ENCODE data around the gene KRTAP3-1. TPM values are rescaled to one million over a fixed set of nuclear protein-coding genes. Genes with fewer than 3 reads are reported as not detected.

KRTAP3-1 gene
- total RNA-seq, 1 donor from 2014 or later: not detected

DNA sequence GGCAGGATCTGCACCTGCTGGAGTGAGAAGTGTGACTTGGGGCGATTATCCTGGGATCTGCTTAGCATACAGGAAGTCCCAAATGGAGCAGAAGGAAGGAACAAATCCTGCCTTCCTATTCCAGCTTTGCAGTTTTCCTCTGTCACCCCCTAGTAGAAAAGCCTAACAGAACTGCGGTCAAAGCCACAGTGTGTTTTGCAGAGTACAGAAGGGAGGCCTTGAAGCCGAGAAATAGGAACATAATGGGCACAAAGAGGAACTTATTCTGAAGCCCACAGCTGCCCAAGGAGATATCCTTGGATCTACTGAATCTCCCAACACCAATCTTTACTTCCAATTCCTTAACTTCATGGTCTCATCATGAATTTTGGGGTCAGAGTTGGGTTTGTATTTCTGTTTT, 9.6 kb upstream of the KRTAP3-1 start:
- Mint-ChIP-seq H3K27me3 (no peaks in the 10 kb centered on the region), H3K36me3 (peaks cover 3% of the 10 kb centered on the region), H3K4me3 (no peak overlapping the region), H3K4me1 (ENCODE audit: unreplicated experiment) (no peaks in the 10 kb centered on the region), H3K9me3 (no peaks in the 10 kb centered on the region), H3K27ac (no peak overlapping the region)
- TF ChIP-seq, protein P1, sequence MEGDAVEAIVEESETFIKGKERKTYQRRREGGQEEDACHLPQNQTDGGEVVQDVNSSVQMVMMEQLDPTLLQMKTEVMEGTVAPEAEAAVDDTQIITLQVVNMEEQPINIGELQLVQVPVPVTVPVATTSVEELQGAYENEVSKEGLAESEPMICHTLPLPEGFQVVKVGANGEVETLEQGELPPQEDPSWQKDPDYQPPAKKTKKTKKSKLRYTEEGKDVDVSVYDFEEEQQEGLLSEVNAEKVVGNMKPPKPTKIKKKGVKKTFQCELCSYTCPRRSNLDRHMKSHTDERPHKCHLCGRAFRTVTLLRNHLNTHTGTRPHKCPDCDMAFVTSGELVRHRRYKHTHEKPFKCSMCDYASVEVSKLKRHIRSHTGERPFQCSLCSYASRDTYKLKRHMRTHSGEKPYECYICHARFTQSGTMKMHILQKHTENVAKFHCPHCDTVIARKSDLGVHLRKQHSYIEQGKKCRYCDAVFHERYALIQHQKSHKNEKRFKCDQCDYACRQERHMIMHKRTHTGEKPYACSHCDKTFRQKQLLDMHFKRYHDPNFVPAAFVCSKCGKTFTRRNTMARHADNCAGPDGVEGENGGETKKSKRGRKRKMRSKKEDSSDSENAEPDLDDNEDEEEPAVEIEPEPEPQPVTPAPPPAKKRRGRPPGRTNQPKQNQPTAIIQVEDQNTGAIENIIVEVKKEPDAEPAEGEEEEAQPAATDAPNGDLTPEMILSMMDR (conservative IDR thresholded peaks at IDR 0.05): no peak
- no peak for DNase-seq (ENCODE audit: extremely low spot score, unreplicated experiment)

DNA sequence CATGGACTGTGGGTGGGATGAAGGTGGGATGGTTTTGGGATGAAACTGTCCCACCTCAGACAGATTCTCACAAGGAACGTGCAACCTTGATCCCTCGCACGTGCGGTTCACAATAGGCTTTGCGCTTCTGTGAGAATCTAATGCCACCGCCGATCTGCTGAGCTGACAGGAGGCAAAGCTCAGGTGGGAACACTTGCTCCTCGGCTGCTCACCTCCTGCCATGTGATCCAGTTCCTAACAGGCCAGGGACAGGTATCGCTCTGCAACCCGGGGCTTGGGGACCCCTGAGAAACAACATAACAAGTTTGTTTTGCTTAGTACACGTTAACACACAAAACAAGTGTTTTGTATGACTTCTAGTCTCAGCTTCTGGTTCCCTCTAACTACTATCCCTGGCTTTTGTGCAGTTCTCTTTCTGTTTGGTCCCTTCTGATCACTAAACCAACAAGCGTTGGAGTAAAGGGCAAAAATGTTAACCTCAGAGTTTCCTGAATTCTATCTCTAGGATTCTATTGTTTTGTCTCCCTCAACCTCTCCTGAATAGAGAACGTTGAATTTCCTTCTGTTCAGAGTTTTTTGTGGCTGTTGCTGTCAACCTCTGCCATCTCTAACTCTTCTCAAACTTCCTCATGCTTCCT, 7.8 kb upstream of the KRTAP3-1 start:
- Mint-ChIP-seq H3K9me3 (no peaks in the 10 kb centered on the region), H3K4me3 (no peak overlapping the region), H3K27me3 (no peaks in the 10 kb centered on the region), H3K36me3 (no peaks in the 10 kb centered on the region), H3K27ac (no peak overlapping the region), H3K4me1 (ENCODE audit: unreplicated experiment) (peaks cover 4% of the 10 kb centered on the region)
- TF ChIP-seq, protein P1 (conservative IDR thresholded peaks at IDR 0.05): no peak
- DNase-seq (ENCODE audit: extremely low spot score, unreplicated experiment): no peak

DNA sequence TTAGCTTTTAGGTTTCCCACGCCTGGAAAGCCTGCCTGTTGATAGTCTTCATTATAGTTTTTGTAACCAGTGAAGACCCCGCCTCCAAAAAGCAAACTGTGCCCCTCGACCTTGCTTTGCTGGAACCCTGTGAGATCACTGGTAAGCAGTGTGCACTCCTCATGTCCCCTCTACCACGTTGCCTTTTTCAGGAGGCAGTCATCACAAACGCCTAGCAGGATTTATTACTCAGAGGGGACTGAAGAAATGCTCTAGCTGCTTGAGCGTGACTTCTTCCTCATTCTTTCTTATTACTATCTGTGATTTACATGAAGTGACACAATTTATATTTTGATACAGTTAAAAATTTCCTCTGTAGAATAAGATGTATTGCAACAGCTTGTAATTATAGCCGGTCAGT, 6.5 kb upstream of the KRTAP3-1 start:
- no peak overlapping the region for H3K4me3 Mint-ChIP-seq
- no peak for DNase-seq (ENCODE audit: extremely low spot score, unreplicated experiment)
- no peaks in the 10 kb centered on the region for H3K27me3 Mint-ChIP-seq
- no peak overlapping the region for H3K27ac Mint-ChIP-seq
- H3K36me3 Mint-ChIP-seq: no peaks in the 10 kb centered on the region
- H3K9me3 Mint-ChIP-seq: no peaks in the 10 kb centered on the region
- H3K4me1 Mint-ChIP-seq (ENCODE audit: unreplicated experiment): peaks cover 4% of the 10 kb centered on the region
- TF ChIP-seq, protein P1 (conservative IDR thresholded peaks at IDR 0.05): no peak

DNA sequence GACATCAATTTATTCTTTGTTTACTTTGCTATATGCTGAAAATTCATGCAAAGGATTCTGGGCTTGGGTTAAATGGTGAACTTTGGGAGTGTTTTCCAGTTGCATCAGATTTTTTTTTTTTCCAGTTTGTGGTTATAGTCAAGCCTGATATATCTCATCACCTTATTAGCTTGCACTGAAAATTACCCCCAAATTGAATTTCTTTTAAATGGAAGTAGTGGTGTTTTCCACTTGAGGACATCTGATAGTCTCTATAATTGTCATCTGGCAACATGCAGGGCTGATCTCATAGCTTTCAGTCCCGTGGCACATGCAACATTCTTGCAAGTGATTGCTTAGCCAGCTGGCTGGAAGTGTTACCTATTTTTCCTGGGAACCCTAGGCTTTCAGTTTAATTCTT, 4.7 kb upstream of the KRTAP3-1 start:
- TF ChIP-seq, protein P1 (conservative IDR thresholded peaks at IDR 0.05): no peak
- Mint-ChIP-seq H3K36me3 (no peaks in the 10 kb centered on the region), H3K9me3 (no peaks in the 10 kb centered on the region), H3K27me3 (no peaks in the 10 kb centered on the region), H3K4me1 (ENCODE audit: unreplicated experiment) (peaks cover 17% of the 10 kb centered on the region), H3K27ac (no peak overlapping the region), H3K4me3 (no peak overlapping the region)
- DNase-seq (ENCODE audit: extremely low spot score, unreplicated experiment): no peak

DNA sequence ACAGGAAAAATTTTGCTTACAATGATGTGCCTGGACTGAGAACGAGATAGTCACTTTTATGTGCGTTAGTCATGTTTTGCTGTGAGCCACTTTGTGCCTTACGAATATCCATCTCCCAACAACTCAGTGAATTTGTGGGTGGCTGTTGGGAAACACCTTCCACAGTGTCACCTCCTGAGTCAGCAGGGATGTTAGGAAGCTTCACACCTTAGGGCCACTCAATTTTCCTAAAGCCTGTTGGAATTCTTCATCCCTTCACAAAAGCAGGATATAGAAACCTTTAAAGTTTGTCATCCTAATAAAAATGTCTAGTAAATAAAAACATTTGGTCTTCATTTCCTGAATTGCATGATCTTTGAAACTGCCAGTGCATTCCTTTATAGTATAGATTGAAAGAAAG, 4.3 kb upstream of the KRTAP3-1 start:
- Mint-ChIP-seq H3K27ac (no peak overlapping the region), H3K9me3 (no peaks in the 10 kb centered on the region), H3K4me1 (ENCODE audit: unreplicated experiment) (peaks cover 18% of the 10 kb centered on the region), H3K4me3 (no peak overlapping the region), H3K27me3 (no peaks in the 10 kb centered on the region), H3K36me3 (no peaks in the 10 kb centered on the region)
- DNase-seq (ENCODE audit: extremely low spot score, unreplicated experiment): no peak
- TF ChIP-seq, protein P1 (conservative IDR thresholded peaks at IDR 0.05): no peak

All from type B pancreatic cell (in vitro differentiated cells).